Fibroblast of lung (primary cell): ENCODE results near the gene NPAS1. TPM values are rescaled to one million over a fixed set of nuclear protein-coding genes. Genes with fewer than 3 reads are reported as not detected.

Experiments
- DNase-seq, 2 donors: peaks; one replicate each; pipeline versions ENCODE4 v3.0.0 to v3.0.0-alpha.2; 2010; ENCODE audit warnings: low read depth in 2 of 2
- H2AFZ ChIP-seq: 2 replicates; pipeline ENCODE4 v1.5.1; 2012; ENCODE audit warnings: low read length, control low read depth, inconsistent platforms
- H3K27ac ChIP-seq: 2 replicates; pipeline ENCODE4 v1.5.1; 2011; ENCODE audit warnings: low read length, control low read depth; ENCODE audit not compliant: insufficient read depth
- H3K27me3 ChIP-seq: 2 replicates; pipeline ENCODE4 v1.5.1; 2011; ENCODE audit warnings: mild to moderate bottlenecking, low read length; ENCODE audit not compliant: control insufficient read depth, insufficient read depth
- H3K36me3 ChIP-seq: 2 replicates; pipeline ENCODE4 v1.5.1; 2011; ENCODE audit warnings: low read length; ENCODE audit not compliant: control insufficient read depth, insufficient read depth
- H3K4me1 ChIP-seq: 2 replicates; pipeline ENCODE4 v1.5.1; 2011; ENCODE audit warnings: low read length; ENCODE audit not compliant: control insufficient read depth, insufficient read depth; ENCODE audit errors: extremely low read depth
- H3K4me2 ChIP-seq: 2 replicates; pipeline ENCODE4 v1.5.1; 2011; ENCODE audit warnings: low read length, control low read depth; ENCODE audit not compliant: insufficient read depth; ENCODE audit errors: extremely low read depth
- H3K4me3 ChIP-seq, 4 experiments: fragments of 200-600 bp in 1 of 4; sonication (generic) in 1 of 4; replicated peaks in 1 of 4; 2 replicates each; pipeline ENCODE4 v1.5.1; 2011 to 2016; ENCODE audit warnings: low read length in 4 of 4, low read depth in 3 of 4, mild to moderate bottlenecking in 3 of 4, control low read depth in 2 of 4, inconsistent platforms in 1 of 4, mixed read lengths in 1 of 4; ENCODE audit not compliant: insufficient read depth in 1 of 4; ENCODE audit errors: control extremely low read depth in 1 of 4
- H3K79me2 ChIP-seq: 2 replicates; pipeline ENCODE4 v1.5.1; 2012; ENCODE audit warnings: mild to moderate bottlenecking, low read length, inconsistent platforms; ENCODE audit not compliant: control insufficient read depth, insufficient read depth
- H3K9ac ChIP-seq: 2 replicates; pipeline ENCODE4 v1.5.1; 2011; ENCODE audit warnings: mild to moderate bottlenecking, low read length, control low read depth; ENCODE audit not compliant: insufficient read depth
- H3K9me3 ChIP-seq: 2 replicates; pipeline ENCODE4 v1.5.1; 2012; ENCODE audit warnings: low read depth, low read length; ENCODE audit not compliant: control insufficient read depth, insufficient read depth
- H4K20me1 ChIP-seq: 2 replicates; pipeline ENCODE4 v1.5.1; 2011; ENCODE audit warnings: low read length; ENCODE audit not compliant: control insufficient read depth, insufficient read depth; ENCODE audit errors: extremely low read depth
- CTCF ChIP-seq, 2 donors: IDR thresholded peaks in 1 of 2; conservative IDR thresholded peaks in 1 of 2; 1 replicate in 1 of 2; 2 replicates in 1 of 2; pipeline ENCODE4 v1.5.1; 2011 to 2012; ENCODE audit warnings: low read length in 2 of 2, control low read depth in 1 of 2, inconsistent platforms in 1 of 2, low read depth in 1 of 2, mild to moderate bottlenecking in 1 of 2
- EZH2 ChIP-seq: IDR thresholded peaks from 2 replicates; pipeline ENCODE4 v1.5.1; 2012; ENCODE audit warnings: low read length, control low read depth, mild to moderate bottlenecking; ENCODE audit errors: missing control alignments
- polyA minus RNA-seq: library from RNA; depleted of rRNA, polyadenylated mRNA; stranded (reverse); fragments of >200 nt; gene quantifications from 2 replicates; pipeline ENCODE4 v1.2.3, GENCODE V29; 2011; ENCODE audit warnings: low replicate concordance
- polyA plus RNA-seq, 2 donors: library from polyadenylated mRNA; depleted of rRNA in 1 of 2; stranded (reverse) in 1 of 2; unstranded in 1 of 2; fragments of >200 nt; gene quantifications; 2 replicates each; pipeline ENCODE4 v1.2.1, GENCODE V29; 2011 to 2012; ENCODE audit warnings: missing spikeins in 1 of 2
- total RNA-seq: library from RNA; depleted of rRNA; stranded (reverse); fragments of >200 nt; gene quantifications from 2 replicates; pipeline ENCODE4 v1.2.1, GENCODE V29; 2014

The NPAS1 gene, protein sequence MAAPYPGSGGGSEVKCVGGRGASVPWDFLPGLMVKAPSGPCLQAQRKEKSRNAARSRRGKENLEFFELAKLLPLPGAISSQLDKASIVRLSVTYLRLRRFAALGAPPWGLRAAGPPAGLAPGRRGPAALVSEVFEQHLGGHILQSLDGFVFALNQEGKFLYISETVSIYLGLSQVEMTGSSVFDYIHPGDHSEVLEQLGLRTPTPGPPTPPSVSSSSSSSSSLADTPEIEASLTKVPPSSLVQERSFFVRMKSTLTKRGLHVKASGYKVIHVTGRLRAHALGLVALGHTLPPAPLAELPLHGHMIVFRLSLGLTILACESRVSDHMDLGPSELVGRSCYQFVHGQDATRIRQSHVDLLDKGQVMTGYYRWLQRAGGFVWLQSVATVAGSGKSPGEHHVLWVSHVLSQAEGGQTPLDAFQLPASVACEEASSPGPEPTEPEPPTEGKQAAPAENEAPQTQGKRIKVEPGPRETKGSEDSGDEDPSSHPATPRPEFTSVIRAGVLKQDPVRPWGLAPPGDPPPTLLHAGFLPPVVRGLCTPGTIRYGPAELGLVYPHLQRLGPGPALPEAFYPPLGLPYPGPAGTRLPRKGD
- total RNA-seq (0.26 and 0.33 TPM in 2 replicates), polyA plus RNA-seq (0.22 and 0.34 TPM in 2 replicates), polyA minus RNA-seq (0.44 and 0.71 TPM in 2 replicates)
- 0.84 and 0.88 TPM in 2 replicates for polyA plus RNA-seq (2012)

DNA sequence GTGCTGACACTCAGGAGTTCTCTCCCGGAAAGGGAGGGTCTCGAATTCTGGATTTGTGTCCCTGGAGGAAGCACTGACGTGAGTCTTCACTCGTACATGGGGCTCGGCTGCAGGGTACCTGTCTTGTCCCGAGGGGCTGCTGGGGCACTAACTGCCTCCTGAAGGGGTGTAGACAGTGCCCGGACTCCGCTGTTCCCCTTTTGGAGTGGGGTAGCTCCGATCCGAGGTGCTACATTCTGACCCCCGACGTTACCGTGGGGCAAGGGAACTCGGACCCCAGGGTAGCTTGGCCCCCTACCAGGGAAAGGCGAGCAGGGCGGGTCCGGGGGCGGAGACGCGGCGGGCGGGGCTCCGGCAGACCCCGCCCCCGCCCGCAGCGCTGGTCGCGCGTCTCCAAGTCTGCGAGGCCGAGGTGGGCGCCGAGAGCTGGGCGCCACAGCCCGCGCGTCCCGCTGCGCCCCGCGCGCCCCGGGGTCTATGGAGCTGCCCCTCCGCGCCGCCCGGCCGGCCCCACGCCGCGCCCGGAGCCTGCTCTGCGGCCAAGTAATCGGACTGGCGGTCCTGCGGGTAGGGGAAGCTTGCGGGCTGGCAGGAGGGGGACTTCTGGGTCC, at the start of gene NPAS1:
Gene NPAS1, plus strand, starts transcription at position 407 of the 611 bp plus-strand sequence. CDS start 1,211 bp downstream, outside the sequence.
- H3K79me2 ChIP-seq = no peaks in the 10 kb centered on the region
- H3K27me3 ChIP-seq = peaks cover 26% of the 10 kb centered on the region
- H3K4me1 ChIP-seq = no peaks in the 10 kb centered on the region
- H3K4me2 ChIP-seq = peak within 1 kb of the TSS; percentile 51
- H3K4me3 ChIP-seq = peak within 1 kb of the TSS in 1 of 4 experiments; percentile 46
- H3K27ac ChIP-seq = no peak within 1 kb of the TSS
- H4K20me1 ChIP-seq = no peaks in the 10 kb centered on the region
- H3K9me3 ChIP-seq = no peaks in the 10 kb centered on the region
- no peak for DNase-seq
- no peak within 1 kb of the TSS for H3K9ac ChIP-seq
- H3K36me3 ChIP-seq = no peaks in the 10 kb centered on the region
- no peak within 1 kb of the TSS for H2AFZ ChIP-seq
- TF ChIP-seq EZH2 = no peak
- no peak for TF ChIP-seq CTCF (conservative IDR thresholded peaks at IDR 0.05 in 1 of 2, IDR thresholded peaks at IDR 0.05 in 1 of 2; ENCODE audit: low read depth in 1 of 2, low read length in 2 of 2)

GRCh38 chr19:46970815-46971214, 48.8 kb upstream of the NPAS1 start:
- Histone ChIP-seq H3K27ac (peak overlapping the region; percentile 62), H3K4me2 (no peak overlapping the region), H3K79me2 (no peaks in the 10 kb centered on the region), H4K20me1 (no peaks in the 10 kb centered on the region), H3K4me3 (no peak overlapping the region), H3K9ac (no peak overlapping the region), H2AFZ (no peak overlapping the region), H3K9me3 (no peaks in the 10 kb centered on the region), H3K27me3 (no peaks in the 10 kb centered on the region), H3K36me3 (no peaks in the 10 kb centered on the region), H3K4me1 (peaks cover 16% of the 10 kb centered on the region)
- TF ChIP-seq CTCF (conservative IDR thresholded peaks at IDR 0.05 in 1 of 2, IDR thresholded peaks at IDR 0.05 in 1 of 2; ENCODE audit: low read depth in 1 of 2, low read length in 2 of 2) = no peak
- no peak for TF ChIP-seq EZH2
- DNase-seq = peak in 1 of 2 donors; percentile 37

GRCh38 chr19:46972311-46972710, 47.3 kb upstream of the NPAS1 start:
- Histone ChIP-seq H2AFZ (no peak overlapping the region), H3K27me3 (no peaks in the 10 kb centered on the region), H3K4me3 (no peak overlapping the region), H3K4me1 (peaks cover 27% of the 10 kb centered on the region), H3K79me2 (no peaks in the 10 kb centered on the region), H3K9me3 (no peaks in the 10 kb centered on the region), H3K36me3 (no peaks in the 10 kb centered on the region), H4K20me1 (no peaks in the 10 kb centered on the region), H3K27ac (no peak overlapping the region), H3K4me2 (no peak overlapping the region), H3K9ac (no peak overlapping the region)
- DNase-seq = peak in 1 of 2 donors; percentile 46
- no peak for TF ChIP-seq EZH2
- TF ChIP-seq CTCF (conservative IDR thresholded peaks at IDR 0.05 in 1 of 2, IDR thresholded peaks at IDR 0.05 in 1 of 2; ENCODE audit: low read depth in 1 of 2, low read length in 2 of 2) = no peak
